GM12878 (cell line): ENCODE results near the gene MGAT5. TPM values are rescaled to one million over a fixed set of nuclear protein-coding genes. Genes with fewer than 3 reads are reported as not detected.
A peak's percentile ranks its signal among the peaks of the same experiment; 100 is the strongest.

Experiments
- CUX1 ChIP-seq: IDR thresholded peaks from 2 replicates; pipeline ENCODE4 v1.6.1; 2012; ENCODE audit warnings: improper control_type of control experiment, low read depth, low read length; ENCODE audit not compliant: insufficient replicate concordance
- MEF2B ChIP-seq: fragments of 450-650 bp; IDR thresholded peaks from 2 replicates; pipeline ENCODE4 v1.6.1; 2018; ENCODE audit warnings: mild to moderate bottlenecking, moderate library complexity; ENCODE audit not compliant: partially characterized antibody, poor library complexity, severe bottlenecking
- PAX5 ChIP-seq: IDR thresholded peaks from 2 replicates; pipeline ENCODE4 v1.6.1; 2011; ENCODE audit warnings: low read depth, low read length, borderline replicate concordance
- POLR2AphosphoS5 ChIP-seq: IDR thresholded peaks from 2 replicates; pipeline ENCODE4 v1.6.1; 2011; ENCODE audit warnings: mild to moderate bottlenecking, low read length, inconsistent platforms
- RAD51 ChIP-seq: fragments of 450-650 bp; IDR thresholded peaks from 2 replicates; pipeline ENCODE4 v1.6.1; 2016; ENCODE audit warnings: moderate library complexity, mild to moderate bottlenecking, inconsistent platforms
- RELA ChIP-seq: fragments of 450-650 bp; IDR thresholded peaks from 2 replicates; pipeline ENCODE4 v1.8.0; 2014; ENCODE audit warnings: borderline replicate concordance; ENCODE audit not compliant: partially characterized antibody
- YY1 ChIP-seq: IDR thresholded peaks from 2 replicates; pipeline ENCODE4 v1.6.1; 2011; ENCODE audit warnings: low read depth, mild to moderate bottlenecking, low read length
- polyA plus RNA-seq, 11 experiments: library from polyadenylated mRNA; depleted of rRNA in 4 of 11; unstranded in 6 of 11; stranded (reverse) in 5 of 11; fragments of >200 nt; fragmentation: Nextera tagmentation in 4 of 11; fragmentation: Illumina TruSeq in 1 of 11; extraction: Ambion mirVana in 4 of 11; extraction: Trizol in 1 of 11; gene quantifications; 1 replicate in 1 of 11; 2 replicates in 10 of 11; pipeline versions ENCODE4 v1.2.1 to v1.2.3, GENCODE V29; 2011 to 2016; ENCODE audit warnings: inconsistent platforms in 2 of 11, missing spikeins in 2 of 11, low read depth in 1 of 11
- total RNA-seq, 4 experiments: library from RNA; depleted of rRNA in 3 of 4; stranded (reverse); fragments of >200 nt in 3 of 4; fragmentation: Illumina TruSeq in 1 of 4; extraction: Trizol in 1 of 4; gene quantifications; 2 replicates each; pipeline versions ENCODE4 v1.2.1 to v1.2.3, GENCODE V29; 2013 to 2021

The MGAT5 gene
- total and polyA plus RNA-seq, 10 of the 15 experiments (the other 5 are each of a cell fraction or from before 2014, with no cell fraction given), result 4.9 to 104 (median 36.2) TPM

DNA sequence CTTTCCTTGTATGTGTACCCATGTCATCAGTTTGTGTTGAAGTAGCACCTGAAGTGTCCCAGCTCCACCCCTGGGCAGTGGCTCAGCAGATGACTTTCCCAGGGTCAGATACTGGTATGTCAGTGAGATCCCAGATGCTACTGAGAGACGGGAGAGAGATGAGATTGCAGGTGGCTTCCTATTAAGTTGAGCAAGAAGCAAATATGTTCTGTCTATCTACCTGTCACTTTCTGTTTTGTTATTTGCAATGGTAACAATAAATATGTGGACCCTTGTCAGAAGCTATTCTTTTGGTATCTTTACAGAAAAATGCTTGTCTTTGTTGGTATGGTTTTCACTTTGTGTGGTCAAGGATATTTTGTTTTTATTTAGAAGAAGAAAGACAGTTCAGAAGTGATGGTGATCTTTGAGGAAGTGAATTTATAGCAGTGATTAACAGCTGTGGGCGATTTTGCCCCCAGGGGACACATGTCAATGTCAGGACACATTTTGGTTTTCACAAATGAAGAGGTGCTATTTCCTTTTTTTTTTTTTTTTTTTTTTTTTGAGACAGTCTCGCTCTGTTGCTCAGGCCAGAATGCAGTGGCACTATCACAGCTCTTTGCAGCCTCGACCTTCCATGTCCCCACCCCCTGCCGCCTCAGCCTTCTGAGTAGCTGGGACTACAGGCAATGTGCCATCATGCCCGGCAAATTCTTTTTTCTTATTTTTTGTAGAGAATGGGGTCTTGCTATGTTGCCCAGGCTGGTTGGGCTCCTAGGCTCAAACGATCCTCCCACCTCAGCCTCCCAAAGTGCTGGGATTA is 21.4 kb downstream of the MGAT5 start (continued):
- peak; percentile 51; the same call in 1 of the 2 replicates for TF ChIP-seq RAD51
- TF ChIP-seq YY1, result peak; percentile 53; the same call in 1 of the 2 replicates
- TF ChIP-seq MEF2B, result peak; percentile 99
- no peak for TF ChIP-seq POLR2AphosphoS5
- TF ChIP-seq CUX1, result peak; percentile 82
- peak; percentile 96 for TF ChIP-seq PAX5
- TF ChIP-seq RELA, result no peak
